DND-41 (cell line): ENCODE data around the gene INTS3.
"Not testable (repeated sequence)": the region's sequence is repeated elsewhere in the genome, so short reads cannot be mapped to it uniquely, and the experiment has no call there.

Experiments used
- ATAC-seq: fragments of 200-7000 bp; cut with Tn5 transposase; 3 replicates; pipeline ENCODE4 v1.9.1; 2021; ENCODE audit warnings: low read depth; ENCODE audit not compliant: insufficient read depth
- DNase-seq: peaks from one replicate; pipeline ENCODE4 v3.0.0-alpha.2; 2020
- H2AFZ ChIP-seq: 2 replicates; pipeline ENCODE4 v1.6.0; 2012; ENCODE audit warnings: low read depth, low read length
- H3K27ac ChIP-seq: 2 replicates; pipeline ENCODE4 v1.5.1; 2012; ENCODE audit warnings: low read length, inconsistent platforms
- H3K27me3 ChIP-seq: fragments of 200-600 bp; sonication (generic); 2 replicates; pipeline ENCODE4 v1.6.0; 2012; ENCODE audit warnings: low read length, mild to moderate bottlenecking, inconsistent platforms; ENCODE audit not compliant: insufficient read depth, poor library complexity
- H3K36me3 ChIP-seq: 2 replicates; pipeline ENCODE4 v1.5.1; 2012; ENCODE audit warnings: low read length, inconsistent platforms; ENCODE audit not compliant: insufficient read depth
- H3K4me1 ChIP-seq: 2 replicates; pipeline ENCODE4 v1.5.1; 2012; ENCODE audit warnings: mild to moderate bottlenecking, low read length; ENCODE audit not compliant: insufficient read depth
- H3K4me2 ChIP-seq: 2 replicates; pipeline ENCODE4 v1.6.0; 2012; ENCODE audit warnings: mild to moderate bottlenecking, moderate library complexity, low read length, inconsistent platforms; ENCODE audit not compliant: insufficient read depth
- H3K4me3 ChIP-seq, 2 experiments: fragments of 200-600 bp in 1 of 2; shearing (Covaris generic) in 1 of 2; 2 replicates each; pipeline ENCODE4 v1.5.1; 2012 to 2016; ENCODE audit warnings: inconsistent platforms in 2 of 2, low read length in 2 of 2, mild to moderate bottlenecking in 2 of 2, low read depth in 1 of 2, moderate library complexity in 1 of 2
- H3K79me2 ChIP-seq: 2 replicates; pipeline ENCODE4 v1.6.0; 2012; ENCODE audit warnings: low read length, inconsistent platforms; ENCODE audit not compliant: insufficient read depth
- H3K9ac ChIP-seq: 2 replicates; pipeline ENCODE4 v1.6.0; 2012; ENCODE audit warnings: low read depth, mild to moderate bottlenecking, inconsistent platforms, low read length, moderate library complexity
- H3K9me3 ChIP-seq: 2 replicates; pipeline ENCODE4 v1.5.1; 2012; ENCODE audit warnings: low read length, moderate library complexity, mild to moderate bottlenecking, inconsistent platforms; ENCODE audit not compliant: insufficient read depth, severe bottlenecking
- H4K20me1 ChIP-seq: 2 replicates; pipeline ENCODE4 v1.6.0; 2012; ENCODE audit warnings: low read length; ENCODE audit not compliant: insufficient read depth
- EZH2 ChIP-seq: IDR thresholded peaks from 3 replicates; pipeline ENCODE4 v1.6.1; 2012; ENCODE audit warnings: borderline replicate concordance, low read depth, mild to moderate bottlenecking, moderate library complexity, low read length, inconsistent platforms; ENCODE audit not compliant: severe bottlenecking
- TF ChIP-seq, protein P1 (sequence below): IDR thresholded peaks from 2 replicates; pipeline ENCODE4 v1.5.1; 2012; ENCODE audit warnings: borderline replicate concordance, low read length, moderate library complexity, mild to moderate bottlenecking; ENCODE audit not compliant: poor library complexity, severe bottlenecking; ENCODE audit errors: extremely low read depth

INTS3 gene

DNA sequence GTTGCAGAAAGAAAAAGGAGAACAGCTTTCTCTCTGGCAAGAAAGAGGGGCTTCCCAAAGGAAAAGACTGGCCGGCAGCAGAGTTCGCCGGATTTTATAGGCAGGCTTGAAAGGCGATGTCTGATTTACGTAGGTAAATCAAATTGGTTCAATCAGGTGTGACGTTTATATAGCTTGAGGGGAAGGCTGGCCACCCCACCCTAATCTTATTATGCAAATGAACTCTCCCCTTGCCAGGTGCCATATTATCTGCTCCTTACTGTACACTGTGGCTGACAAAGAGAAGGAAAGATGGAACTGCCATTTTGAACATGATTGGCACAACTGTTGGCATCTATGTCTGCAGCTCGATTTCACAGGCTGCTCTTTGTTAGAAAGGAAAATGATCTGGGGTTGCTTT lies 16.8 kb upstream of the INTS3 start:
- H3K4me3 ChIP-seq: no peak overlapping the region
- no peaks in the 10 kb centered on the region for H3K9me3 ChIP-seq
- H3K27ac ChIP-seq: no peak overlapping the region
- no peaks in the 10 kb centered on the region for H4K20me1 ChIP-seq
- ATAC-seq (no peak), DNase-seq (no peak)
- no peak overlapping the region for H3K9ac ChIP-seq
- no peaks in the 10 kb centered on the region for H3K4me1 ChIP-seq
- no peak overlapping the region for H3K4me2 ChIP-seq
- H2AFZ ChIP-seq: no peak overlapping the region
- H3K27me3 ChIP-seq: no peaks in the 10 kb centered on the region
- H3K36me3 ChIP-seq: no peaks in the 10 kb centered on the region
- H3K79me2 ChIP-seq: no peaks in the 10 kb centered on the region
- TF ChIP-seq, protein P1, sequence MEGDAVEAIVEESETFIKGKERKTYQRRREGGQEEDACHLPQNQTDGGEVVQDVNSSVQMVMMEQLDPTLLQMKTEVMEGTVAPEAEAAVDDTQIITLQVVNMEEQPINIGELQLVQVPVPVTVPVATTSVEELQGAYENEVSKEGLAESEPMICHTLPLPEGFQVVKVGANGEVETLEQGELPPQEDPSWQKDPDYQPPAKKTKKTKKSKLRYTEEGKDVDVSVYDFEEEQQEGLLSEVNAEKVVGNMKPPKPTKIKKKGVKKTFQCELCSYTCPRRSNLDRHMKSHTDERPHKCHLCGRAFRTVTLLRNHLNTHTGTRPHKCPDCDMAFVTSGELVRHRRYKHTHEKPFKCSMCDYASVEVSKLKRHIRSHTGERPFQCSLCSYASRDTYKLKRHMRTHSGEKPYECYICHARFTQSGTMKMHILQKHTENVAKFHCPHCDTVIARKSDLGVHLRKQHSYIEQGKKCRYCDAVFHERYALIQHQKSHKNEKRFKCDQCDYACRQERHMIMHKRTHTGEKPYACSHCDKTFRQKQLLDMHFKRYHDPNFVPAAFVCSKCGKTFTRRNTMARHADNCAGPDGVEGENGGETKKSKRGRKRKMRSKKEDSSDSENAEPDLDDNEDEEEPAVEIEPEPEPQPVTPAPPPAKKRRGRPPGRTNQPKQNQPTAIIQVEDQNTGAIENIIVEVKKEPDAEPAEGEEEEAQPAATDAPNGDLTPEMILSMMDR: no peak
- no peak for TF ChIP-seq EZH2

DNA sequence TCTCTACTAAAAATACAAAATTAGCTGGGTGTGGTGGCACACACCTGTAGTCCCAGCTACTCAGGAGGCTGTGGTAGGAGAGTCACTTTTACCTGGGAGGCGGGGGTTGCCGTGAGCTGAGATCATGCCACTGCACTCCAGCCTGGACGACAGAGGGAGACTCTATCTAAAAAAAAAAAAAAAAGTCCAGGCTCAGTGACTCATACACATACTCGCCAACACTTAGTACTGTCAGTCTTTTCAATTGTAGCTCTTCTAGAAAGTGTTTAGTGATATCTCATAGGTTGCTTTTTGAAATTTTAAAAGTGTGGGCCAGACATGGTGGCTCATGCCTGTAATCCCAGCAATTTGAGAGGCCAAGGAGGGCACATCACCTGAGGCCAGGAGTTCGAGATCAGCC lies 11.6 kb upstream of the INTS3 start:
- not testable (repeated sequence) for H3K79me2 ChIP-seq, DNase-seq, H3K27ac ChIP-seq, H3K4me3 ChIP-seq, H3K4me2 ChIP-seq, H2AFZ ChIP-seq, H3K9me3 ChIP-seq, ATAC-seq, H3K4me1 ChIP-seq, H3K9ac ChIP-seq, H3K27me3 ChIP-seq, H4K20me1 ChIP-seq, H3K36me3 ChIP-seq

DNA sequence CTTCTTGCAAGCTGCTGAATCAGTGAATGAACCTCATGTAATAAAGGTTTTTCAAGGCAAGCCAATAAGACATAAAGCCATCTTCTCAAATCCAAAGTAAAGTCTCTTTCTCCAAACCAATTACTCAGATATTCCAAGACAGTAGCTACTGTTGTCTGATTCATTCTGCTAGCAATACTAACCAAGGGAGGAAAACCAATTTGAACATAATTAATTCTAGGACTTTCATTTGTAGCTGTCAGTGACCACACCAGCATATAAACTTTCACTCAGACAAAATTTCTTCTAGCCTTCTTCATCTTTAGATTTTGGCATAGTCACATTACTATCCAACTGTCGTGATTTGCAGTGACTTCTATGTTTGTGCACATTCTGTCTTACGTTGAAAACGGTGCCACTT lies 10.5 kb upstream of the INTS3 start:
- DNase-seq: no peak
- Histone ChIP-seq H3K27me3 (no peaks in the 10 kb centered on the region), H3K79me2 (no peaks in the 10 kb centered on the region), H3K27ac (no peak overlapping the region), H3K4me2 (no peak overlapping the region), H3K36me3 (no peaks in the 10 kb centered on the region), H3K9me3 (no peaks in the 10 kb centered on the region), H3K4me3 (no peak overlapping the region), H3K4me1 (no peaks in the 10 kb centered on the region), H3K9ac (no peak overlapping the region), H4K20me1 (no peaks in the 10 kb centered on the region), H2AFZ (no peak overlapping the region; the same call in 1 of the 2 replicates)
- no peak for ATAC-seq
- TF ChIP-seq, protein P1: no peak

DNA sequence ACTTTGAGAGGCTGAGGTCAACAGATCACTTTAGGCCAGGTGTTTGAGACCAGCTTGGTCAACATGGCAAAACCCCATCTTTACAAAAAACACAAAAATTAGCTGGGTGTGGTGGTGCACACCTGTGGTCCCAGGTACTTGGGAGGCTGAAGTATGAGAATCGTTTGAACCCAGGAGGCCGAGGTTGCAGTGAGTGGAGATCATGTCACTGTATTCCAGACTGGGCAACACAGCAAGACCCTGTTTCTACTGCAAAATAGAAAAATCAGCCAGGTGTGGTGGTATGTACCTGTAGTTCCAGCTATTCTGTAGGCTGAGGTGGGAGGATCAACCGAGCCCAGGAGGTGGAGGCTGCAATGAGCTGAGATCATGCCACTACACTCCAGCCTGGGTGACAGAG lies 4.2 kb upstream of the INTS3 start:
- H3K9me3 ChIP-seq: no peaks in the 10 kb centered on the region
- TF ChIP-seq, protein P1: no peak
- no peak for TF ChIP-seq EZH2
- DNase-seq: no peak
- no peak overlapping the region for H3K4me2 ChIP-seq
- no peaks in the 10 kb centered on the region for H4K20me1 ChIP-seq
- no peak overlapping the region for H3K27ac ChIP-seq
- no peak overlapping the region for H3K4me3 ChIP-seq
- H3K27me3 ChIP-seq: no peaks in the 10 kb centered on the region
- H3K36me3 ChIP-seq: no peaks in the 10 kb centered on the region
- peaks cover 7% of the 10 kb centered on the region for H3K79me2 ChIP-seq
- no peak for ATAC-seq
- H3K4me1 ChIP-seq: peaks cover 11% of the 10 kb centered on the region
- H3K9ac ChIP-seq: no peak overlapping the region
- no peak overlapping the region for H2AFZ ChIP-seq

DNA sequence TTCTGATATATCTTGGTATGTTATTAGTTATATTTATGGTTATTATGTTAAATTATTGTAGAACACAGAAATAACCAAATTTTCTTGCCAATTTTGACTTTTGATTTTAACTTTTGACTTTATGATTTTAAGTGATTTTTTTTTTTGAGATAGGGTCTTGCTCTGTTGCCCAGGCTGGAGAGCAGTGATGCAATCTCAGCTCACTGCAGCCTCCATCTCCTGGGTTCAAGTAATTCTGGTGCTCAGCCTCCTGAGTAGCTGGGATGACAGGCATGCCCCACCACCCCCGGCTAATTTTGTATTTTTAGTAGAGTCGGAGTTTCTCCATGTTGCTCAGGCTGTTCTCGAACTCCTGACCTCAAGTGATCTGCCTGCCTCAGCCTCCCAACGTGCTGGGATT lies 3.2 kb upstream of the INTS3 start:
- not testable (repeated sequence) for H3K4me3 ChIP-seq, DNase-seq, H3K27me3 ChIP-seq, H3K9ac ChIP-seq, H3K4me2 ChIP-seq, H4K20me1 ChIP-seq, H2AFZ ChIP-seq, ATAC-seq, H3K36me3 ChIP-seq, H3K9me3 ChIP-seq, H3K27ac ChIP-seq
- peaks cover 20% of the 10 kb centered on the region for H3K4me1 ChIP-seq
- H3K79me2 ChIP-seq: peaks cover 17% of the 10 kb centered on the region
